Stimulated activated CD8-positive, alpha-beta memory T cell treated with anti-CD3 and anti-CD28 coated beads, Interleukin-7, amount 100 ng/mL, for 1 hour (primary cell): ENCODE data around the gene MED19.
"Not testable (repeated sequence)": the region's sequence is repeated elsewhere in the genome, so short reads cannot be mapped to it uniquely, and the experiment has no call there.

ENCODE experiments used
- DNase-seq, 2 donors: peaks; one replicate each; pipeline ENCODE4 v3.0.0-alpha.2; 2020; ENCODE audit warnings: low read depth in 2 of 2

The MED19 gene, protein sequence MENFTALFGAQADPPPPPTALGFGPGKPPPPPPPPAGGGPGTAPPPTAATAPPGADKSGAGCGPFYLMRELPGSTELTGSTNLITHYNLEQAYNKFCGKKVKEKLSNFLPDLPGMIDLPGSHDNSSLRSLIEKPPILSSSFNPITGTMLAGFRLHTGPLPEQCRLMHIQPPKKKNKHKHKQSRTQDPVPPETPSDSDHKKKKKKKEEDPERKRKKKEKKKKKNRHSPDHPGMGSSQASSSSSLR

DNA sequence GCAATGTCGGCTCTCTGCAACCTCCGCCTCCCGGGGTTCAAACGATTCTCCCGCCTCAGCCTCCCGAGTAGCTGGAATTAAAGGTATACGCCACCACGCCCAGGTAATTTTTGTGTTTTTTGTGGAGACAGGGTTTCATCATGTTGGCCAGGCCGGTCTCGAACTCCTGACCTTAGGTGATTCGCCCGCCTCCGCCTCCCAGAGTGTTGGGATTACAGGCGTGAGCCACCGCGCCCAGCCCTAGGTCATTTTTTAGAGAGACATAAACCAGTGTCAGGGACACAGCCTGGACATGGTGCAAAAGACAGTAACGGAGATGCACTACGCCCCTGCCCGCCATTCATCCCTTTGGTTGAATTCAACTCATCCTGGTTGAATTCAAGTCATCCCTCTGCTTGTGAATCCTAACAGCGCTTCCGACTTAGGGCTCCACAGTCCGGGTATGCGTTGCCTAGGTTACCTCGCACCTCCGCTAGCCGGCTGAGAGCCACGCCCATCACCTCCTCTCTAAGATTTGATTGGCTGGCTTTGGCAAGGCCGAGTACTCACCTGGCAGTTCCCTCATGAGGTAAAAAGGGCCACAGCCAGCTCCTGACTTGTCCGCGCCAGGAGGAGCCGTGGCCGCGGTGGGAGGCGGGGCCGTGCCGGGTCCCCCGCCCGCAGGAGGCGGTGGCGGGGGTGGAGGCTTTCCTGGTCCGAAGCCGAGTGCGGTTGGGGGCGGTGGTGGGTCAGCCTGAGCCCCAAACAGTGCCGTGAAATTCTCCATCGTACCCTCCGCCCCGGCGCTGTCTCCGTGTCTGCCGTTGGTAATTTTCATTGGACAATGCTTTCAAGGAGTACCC is at the start of gene MED19:
Gene MED19, minus strand, starts transcription at position 802 of the 842 bp plus-strand sequence. Its CDS starts 36 bp downstream, at position 766.
- peak; percentile 51 to 56 for DNase-seq

DNA sequence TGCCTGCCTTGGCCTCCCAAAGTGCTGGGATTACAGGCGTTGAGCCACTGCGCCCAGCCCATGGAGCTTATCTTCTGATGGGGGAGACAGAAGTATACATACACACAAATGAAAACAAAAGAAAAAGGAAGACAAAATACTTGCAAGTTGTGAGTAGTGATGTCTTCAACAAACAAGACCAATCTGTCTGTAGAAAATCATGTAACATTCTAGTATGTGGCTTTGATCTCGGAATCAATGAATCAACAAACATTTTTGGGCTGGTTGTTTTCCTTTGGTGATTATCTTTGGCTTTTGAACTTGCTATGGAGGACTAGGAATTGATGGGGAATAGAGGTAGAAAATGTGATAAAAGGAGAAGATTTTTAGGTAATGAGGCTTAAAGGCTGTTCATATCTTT is 46.2 kb upstream of the MED19 start:
- no peak for DNase-seq

DNA sequence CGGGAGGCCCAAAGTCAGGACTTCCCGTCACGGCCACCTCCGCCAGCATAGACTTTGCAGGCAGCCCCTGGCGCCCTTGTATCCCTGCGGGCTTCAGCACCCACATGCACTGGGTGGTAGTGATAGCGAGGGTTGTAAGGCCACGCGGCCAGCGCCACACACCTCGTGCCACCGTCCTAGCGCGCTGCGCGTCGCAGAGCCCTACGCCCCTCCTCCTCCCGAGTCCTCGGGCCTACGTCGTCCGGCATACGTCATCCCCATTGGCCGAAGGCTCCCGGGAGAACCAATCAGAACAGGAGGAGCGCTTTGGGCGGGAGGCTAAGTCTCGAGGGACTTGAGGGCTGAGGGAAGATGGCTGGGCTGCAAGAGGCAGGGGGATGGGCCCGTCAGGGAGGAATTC is 40.9 kb upstream of the MED19 start:
- DNase-seq: no peak

DNA sequence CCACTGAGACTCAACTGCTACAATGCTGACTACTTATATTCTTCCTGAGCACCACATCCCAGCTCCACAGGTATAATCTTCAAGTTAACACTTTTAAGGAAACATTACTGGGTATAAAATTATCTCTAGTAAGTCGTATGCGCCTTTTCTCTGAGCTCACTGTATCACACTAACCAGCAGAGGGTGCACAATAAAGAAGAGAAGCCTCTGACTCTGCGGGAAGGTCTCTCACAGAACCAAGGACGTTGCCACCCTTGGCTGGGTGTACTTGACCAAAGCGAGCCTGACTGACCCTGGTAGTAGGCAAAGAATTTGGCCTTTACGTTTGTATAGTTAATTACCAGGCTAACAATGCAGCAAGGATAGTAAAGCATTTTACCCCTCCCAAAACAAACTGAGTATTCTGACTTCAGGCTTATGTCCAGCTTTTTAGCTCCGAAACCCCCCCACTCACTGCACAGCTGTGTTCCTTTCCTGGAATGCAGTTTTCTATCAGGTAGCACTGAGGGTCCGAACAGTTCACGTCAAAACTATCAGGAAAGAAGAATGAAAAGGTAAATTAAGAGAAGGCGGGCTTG is 39.8 kb upstream of the MED19 start, which contains the start of gene BTBD18:
Gene BTBD18, minus strand, starts transcription at position 144 of the 578 bp plus-strand sequence. CDS start 631 bp downstream, outside the sequence.
- no peak for DNase-seq

DNA sequence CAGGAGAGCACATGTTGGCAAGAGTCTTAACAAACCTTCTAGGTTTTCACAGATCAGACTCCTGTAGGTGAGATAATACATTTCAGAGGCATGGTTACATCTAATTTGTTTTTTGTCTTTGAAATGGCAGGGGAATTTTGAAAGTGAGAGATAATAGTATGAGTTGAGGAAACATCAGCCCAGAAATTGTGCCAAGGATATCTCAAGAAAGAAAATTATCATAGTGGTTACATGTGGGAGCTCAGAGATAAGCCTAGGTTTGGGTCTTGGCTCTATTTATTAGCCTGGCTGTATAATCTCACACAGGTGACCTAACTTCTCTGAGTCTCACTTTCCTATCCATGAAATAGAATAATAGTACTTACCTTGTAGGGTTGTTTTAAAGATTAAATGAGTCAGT is 39.2 kb upstream of the MED19 start:
- DNase-seq: no peak

DNA sequence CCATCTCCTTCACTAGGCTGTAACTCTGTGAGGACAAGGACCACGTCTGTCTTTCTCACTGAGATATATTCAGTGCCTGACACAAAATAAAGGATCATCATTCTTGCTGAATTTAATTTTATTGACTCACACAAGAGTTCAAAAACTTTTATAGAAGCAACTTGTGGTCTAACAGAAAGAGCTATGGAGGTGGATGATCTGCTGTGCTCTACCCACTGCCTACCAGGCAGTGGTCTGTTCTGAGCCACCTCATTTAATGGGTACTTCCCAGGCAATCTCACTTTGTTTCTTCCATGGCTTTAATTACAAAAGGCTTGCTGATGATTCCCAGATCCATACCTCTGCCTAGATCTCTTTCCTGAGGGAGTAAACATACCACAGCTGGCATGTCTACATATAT is 34.9 kb upstream of the MED19 start:
- no peak for DNase-seq

DNA sequence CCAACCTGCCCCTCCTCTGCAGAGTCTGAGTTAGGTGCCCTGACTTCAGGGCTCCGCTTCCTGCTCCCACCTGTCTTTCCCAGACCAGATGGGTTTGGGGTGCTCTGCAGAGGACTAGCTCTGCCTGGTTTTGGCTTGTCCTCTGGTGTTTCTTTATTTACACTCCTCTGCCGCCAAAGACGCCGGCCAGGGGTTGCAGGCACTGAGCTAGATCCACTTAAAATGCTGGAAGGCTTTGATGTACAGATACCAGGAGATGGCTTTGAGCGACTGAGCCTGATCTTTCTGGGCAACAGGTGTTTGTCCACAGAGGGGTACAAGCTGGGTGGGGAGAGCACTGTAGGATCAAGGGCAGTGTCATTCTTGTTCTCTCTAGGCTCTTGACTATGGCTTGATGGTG is 33.2 kb upstream of the MED19 start:
- no peak for DNase-seq

DNA sequence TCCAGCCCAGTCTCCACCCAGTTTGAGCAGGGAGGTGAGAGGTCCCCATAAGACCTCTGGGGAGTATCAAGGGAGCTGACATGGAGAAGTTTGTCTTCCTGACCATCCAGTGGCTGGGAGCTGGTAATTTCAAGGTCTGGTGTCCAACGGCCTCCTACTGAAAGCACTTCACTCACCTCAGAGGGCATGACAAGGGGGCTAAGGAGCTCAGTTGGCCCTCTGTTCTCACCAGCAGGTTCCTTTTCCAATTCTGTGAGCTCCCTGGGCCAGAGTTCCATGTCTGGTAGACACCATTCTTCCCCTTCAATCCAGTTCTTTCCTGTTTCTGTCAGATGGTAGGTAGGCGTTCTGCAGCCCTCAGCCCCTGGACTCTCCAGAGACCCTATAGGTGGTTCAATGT is 32.3 kb upstream of the MED19 start:
- no peak for DNase-seq

DNA sequence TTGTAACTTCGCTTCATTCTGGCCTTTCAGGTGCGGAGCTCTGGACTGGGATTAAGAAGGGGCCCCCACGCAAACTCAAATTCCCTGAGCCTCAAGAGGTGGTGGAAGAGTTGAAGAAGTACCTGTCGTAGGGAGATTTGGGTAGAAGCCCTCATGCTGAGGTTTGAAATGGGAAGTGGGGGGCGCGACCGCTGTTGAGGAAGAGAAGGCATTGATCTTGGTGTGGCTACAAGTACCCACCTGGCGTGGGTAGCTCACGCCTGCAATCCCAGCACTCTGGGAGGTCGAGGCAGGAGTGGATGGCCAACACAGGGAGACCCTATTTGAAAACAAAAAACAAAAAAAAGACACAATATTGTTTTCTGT is 30.1 kb upstream of the MED19 start:
- no peak for DNase-seq

DNA sequence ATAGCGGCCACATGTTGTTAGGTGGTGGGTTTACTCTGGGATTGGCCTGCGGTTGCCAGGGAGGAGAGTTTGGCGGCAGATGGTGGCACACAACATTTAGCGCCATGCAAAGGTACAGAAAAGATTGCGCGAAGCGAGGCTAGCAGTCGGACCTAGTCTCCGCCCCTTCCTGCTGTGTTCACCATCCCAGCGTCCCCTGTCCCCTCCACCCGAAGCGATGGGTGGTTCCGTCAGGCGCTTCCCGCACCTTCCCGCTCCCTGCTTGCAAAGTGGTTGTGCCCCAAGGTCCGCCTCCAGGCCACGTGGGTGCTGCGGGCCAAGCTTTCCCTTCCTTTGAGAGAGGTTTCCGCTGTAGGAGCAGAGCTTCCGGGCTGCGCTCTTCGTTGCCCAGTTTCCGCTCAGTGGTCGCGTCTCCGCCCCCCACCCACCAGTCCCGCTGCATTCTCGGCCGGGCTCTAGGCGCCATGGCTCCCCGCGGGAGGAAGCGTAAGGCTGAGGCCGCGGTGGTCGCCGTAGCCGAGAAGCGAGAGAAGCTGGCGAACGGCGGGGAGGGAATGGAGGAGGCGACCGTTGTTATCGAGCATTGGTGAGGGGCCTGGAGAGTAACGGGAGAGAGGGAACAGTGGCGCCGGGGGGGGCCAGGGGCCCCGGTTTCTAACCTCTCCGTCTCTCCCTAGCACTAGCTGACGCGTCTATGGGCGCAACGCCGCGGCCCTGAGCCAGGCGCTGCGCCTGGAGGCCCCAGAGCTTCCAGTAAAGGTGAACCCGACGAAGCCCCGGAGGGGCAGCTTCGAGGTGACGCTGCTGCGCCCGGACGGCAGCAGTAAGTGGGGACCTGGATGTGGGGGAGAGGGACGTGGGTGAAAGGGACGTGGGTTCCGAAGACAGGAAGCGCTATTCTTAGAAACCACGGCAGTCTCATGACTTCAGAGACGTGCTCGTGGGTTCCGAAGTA is 29.4 kb upstream of the MED19 start, which contains the start of gene SELENOH:
Gene SELENOH, plus strand, starts transcription at position 360 of the 955 bp plus-strand sequence. Its CDS starts 105 bp downstream, at position 465.
- peak; percentile 76 to 77 for DNase-seq

DNA sequence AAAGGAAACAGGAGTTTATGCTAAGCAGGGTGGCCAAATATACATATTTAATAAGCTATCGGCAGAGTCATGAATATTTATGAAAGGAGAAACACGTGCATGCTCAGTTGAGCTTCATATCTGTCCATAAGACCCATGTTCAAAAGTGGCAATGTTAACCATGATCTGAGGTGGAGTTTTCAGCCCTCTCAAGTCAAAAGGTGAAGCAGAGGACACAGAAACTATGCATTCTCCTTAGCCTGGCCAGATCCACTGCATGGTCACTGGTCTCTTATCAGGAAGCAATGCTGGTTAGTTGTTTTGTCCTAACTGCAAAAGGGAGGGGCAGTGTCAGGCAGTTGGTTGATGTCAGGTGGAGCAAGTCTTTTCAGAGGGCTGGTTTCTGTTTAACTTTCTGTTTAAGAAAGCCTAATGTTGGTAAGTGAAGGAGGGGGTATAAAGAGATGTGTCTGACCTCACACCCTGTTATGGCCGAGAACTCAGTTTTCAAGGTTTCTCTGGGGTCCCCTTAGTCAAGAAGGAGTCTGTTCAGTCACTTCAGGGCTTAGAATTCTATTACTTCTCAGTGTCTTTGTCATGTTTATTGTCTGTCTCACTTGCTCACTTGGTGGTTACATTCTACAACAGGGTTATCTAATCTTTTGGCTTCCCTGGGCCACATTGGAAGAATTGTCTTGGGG is 23.7 kb upstream of the MED19 start:
- DNase-seq: no peak

DNA sequence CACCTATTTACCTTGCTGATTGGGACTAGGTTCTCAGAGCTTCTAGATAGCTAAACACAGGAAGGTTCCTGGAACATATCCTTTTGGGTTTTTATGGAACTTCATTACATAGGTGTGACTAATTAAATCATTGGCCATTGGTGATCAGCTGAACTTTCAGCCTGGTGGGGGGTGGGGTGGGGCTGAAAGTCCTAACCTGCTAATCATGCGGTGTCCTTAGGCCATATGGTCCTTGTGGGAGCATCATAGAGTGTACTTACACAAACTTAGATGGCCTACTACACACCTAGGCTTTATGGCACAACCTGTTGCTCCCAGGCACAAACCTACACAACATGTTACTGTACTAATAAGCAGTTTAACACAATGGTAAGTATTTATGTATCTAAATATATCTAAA is 20.6 kb upstream of the MED19 start:
- DNase-seq: no peak

DNA sequence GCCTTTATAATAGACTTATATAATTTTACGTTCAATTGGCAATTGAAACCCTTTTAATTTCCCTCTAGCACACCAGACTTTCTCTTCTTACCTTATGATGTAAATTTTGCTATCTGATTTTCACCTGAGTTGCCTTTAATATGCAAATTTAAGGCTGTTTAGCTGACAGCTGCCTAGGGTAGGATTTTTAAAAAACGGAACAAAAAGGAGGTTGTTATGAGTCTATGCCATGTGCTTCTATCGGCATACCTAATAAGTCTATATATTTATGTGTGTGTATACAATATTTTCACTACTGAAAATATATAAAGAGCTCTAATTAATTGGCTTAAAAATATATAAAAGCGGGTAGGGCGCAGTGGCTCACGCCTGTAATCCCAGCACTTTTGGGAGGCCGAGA is 17.5 kb upstream of the MED19 start:
- DNase-seq: no peak

DNA sequence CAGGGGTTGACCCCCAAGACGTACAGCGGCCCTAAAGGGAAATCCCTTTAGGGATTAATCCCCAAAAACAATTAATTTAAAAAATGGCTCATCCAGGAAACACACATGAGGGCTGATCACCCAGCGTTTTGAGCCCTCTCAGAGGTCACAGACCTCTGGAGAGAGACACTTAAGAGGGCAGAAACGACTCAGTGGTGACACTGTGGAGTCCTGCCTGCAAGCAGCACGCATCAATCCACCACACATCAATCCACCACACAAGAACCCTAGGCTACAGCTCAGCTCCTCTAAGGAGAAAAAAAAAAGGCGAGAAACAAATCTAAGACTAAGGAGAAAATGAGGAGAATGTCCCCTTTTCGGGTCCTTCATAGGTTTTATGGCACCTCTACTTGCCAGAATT is 16.8 kb upstream of the MED19 start:
- no peak for DNase-seq

DNA sequence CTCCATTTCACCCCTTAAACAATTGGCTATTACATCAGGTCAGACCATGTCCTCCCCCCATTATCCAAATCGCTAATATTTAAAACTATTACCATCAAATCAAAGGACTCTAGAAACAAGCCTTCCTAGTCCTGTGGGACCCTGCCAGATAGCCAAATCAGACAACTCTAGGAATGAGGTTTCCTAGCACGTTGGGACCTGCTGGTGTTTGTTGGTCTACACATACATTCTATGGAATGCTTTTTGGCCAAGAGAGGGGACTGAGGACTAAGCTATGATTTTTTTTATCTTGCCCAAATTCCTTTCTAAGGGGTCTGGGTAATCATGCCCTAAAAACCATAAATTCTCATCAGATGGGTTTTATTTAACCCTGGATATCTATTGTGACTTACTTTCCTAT is 15.2 kb upstream of the MED19 start:
- no peak for DNase-seq

DNA sequence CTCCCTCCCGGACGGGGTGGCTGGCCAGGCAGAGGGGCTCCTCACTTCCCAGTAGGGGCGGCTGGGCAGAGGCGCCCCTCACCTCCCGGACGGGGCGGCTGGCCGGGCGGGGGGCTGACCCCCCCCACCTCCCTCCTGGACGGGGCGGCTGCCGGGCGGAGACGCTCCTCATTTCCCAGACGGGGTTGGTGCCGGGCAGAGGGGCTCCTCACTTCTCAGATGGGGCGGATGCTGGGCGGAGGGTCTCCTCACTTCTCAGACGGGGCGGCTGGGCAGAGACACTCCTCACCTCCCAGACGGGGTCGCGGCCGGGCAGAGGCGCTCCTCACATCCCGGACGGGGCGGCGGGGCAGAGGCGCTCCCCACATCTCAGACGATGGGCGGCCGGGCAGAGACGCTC is 4.7 kb upstream of the MED19 start:
- not testable (repeated sequence) for DNase-seq

DNA sequence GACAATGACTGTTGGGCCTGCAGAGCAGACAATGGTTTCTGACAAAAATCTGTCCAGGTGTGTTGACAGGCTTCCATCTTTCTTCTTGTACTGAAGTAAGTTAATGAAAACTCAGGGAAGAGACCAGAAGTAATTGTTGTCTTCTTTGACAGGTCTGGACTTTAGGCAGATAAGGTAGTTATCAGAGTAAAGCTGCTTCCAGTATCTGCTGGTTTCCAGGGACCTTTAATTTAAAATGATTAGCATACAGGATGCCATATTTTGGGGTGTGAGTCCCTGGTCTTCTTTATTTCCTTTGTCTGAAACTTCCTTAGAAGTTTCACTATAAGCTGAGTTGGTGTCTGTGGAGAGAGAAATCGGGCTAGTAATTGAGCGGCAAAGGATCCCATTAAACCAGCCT is 1.8 kb upstream of the MED19 start:
- no peak for DNase-seq

DNA sequence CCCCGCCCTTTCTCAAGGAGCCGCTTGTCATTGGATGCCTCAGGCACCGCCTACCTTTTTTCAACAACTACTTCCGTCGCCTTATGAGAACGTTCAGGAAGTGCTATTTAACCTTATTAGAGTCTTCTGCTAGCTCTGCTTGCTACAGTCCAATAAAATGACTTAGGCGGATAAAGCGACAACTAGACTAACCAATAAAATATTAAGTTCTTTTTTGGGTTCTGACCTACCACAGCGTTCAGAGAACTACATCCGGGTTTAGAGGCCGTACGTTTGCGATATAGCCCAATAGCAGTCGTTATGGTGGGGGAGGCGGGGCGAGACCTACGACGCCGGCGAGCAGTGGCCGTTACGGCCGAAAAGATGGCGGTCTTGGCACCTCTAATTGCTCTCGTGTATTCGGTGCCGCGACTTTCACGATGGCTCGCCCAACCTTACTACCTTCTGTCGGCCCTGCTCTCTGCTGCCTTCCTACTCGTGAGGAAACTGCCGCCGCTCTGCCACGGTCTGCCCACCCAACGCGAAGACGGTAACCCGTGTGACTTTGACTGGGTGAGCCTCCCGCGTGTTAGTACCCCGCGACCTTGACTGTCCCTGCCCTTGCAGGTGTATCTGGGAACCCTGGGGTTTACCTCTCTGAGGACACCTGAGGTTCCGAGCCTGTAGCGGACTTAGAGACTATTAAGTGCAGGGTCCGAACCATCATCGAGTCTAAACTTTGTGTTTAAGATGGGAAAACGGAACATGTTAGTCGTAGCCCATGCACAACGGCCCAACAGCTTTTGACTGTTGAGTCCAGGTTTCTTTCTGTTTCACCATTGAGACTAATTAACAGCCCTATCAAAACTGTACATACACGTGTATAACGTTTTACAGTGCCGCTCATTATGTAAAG is 488 bp upstream of the MED19 start, which contains the start of gene TMX2:
Gene TMX2, plus strand, starts transcription at position 338 of the 895 bp plus-strand sequence. Its CDS starts 26 bp downstream, at position 364.
- peak; percentile 73 to 77 for DNase-seq

DNA sequence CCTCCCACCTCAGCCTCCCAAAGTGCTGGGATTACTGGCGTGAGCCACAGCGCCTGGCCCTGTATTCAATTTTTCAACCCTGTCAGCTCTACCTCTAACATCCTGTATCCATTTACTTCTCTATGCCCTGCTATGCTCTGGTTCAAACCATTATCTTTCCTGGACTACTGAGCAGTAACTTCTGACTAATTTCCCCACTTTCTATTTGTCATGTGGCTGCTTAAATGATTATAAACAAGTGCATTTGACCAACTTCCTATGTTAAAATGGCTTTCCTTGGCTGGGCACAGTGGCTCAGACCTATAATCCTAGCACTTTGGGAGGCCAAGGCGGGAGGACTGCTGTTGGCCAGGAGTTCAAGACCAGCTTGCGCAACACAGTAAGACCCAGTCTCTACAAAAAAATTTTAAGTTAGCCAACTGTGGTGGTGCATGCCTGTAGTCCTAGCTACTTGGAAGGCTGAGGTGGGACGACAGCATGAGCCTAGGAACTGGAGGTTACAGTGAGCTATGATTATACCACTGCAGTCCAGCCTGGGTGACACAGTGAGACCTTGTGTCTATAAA is 2.1 kb downstream of the MED19 start:
- no peak for DNase-seq
